Hematopoietic multipotent progenitor cell (in vitro differentiated cells): ENCODE data around the gene NAV2. TPM values are rescaled to one million over a fixed set of nuclear protein-coding genes. Genes with fewer than 3 reads are reported as not detected.

ENCODE experiments used
- DNase-seq, 3 donors: peaks; one replicate each; pipeline ENCODE4 v3.0.0-alpha.2; 2011 to 2015; ENCODE audit warnings: low read depth in 2 of 3, low spot score in 2 of 3
- total RNA-seq: library from RNA; depleted of rRNA; stranded (reverse); fragments of >200 nt; gene quantifications from one replicate; pipeline ENCODE4 v1.2.3, GENCODE V29; 2012

Gene NAV2, protein sequence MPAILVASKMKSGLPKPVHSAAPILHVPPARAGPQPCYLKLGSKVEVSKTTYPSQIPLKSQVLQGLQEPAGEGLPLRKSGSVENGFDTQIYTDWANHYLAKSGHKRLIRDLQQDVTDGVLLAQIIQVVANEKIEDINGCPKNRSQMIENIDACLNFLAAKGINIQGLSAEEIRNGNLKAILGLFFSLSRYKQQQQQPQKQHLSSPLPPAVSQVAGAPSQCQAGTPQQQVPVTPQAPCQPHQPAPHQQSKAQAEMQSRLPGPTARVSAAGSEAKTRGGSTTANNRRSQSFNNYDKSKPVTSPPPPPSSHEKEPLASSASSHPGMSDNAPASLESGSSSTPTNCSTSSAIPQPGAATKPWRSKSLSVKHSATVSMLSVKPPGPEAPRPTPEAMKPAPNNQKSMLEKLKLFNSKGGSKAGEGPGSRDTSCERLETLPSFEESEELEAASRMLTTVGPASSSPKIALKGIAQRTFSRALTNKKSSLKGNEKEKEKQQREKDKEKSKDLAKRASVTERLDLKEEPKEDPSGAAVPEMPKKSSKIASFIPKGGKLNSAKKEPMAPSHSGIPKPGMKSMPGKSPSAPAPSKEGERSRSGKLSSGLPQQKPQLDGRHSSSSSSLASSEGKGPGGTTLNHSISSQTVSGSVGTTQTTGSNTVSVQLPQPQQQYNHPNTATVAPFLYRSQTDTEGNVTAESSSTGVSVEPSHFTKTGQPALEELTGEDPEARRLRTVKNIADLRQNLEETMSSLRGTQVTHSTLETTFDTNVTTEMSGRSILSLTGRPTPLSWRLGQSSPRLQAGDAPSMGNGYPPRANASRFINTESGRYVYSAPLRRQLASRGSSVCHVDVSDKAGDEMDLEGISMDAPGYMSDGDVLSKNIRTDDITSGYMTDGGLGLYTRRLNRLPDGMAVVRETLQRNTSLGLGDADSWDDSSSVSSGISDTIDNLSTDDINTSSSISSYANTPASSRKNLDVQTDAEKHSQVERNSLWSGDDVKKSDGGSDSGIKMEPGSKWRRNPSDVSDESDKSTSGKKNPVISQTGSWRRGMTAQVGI (N-terminal part only)
- 0.27 TPM for total RNA-seq

DNA sequence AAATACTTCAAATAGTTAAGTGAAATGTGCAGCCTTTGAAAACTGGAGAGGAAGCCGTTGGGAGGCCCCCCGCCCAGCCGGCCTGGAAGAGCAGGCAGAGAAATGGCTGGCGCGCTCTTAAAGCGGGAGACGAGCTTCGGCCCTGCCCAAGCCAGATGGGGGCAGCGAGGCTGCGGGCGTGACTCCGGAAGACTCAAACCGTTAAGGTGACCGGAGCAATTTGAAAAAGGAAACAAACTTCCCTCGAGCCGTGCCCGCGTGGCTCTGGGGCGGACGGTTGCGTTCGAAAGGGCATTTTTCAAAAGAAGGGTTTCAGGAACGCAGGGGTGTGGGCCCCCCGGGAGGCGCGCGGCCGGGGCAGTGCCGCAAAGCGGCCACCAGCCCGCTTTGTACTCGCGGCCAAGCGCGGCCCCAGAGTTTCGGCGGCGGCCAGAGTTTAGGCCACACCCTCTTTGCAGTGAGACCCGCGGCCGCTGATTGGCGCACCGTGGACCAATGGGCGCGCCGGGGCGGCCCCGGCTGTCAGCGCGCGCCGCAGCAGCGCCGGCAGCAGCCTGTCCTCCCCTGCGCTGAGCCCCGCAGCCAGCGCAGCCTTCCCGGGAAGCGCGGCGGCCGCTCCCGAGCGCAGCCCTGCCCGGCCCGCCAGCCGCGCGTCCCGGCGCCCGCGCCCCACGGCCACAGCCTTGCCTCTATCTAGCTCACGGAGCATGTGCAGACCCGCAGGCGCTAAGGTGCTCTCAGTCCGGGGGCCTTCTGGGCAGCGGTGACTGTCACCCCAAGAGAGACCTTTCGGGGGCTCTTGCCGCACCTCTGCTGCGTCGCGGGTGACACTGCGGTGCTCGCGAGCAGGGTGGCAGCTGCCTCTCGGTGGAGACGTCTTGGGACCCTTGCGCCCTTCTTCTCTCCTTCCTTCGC, at the start of gene NAV2:
Gene NAV2, plus strand, starts transcription at position 557 of the 915 bp plus-strand sequence. CDS start 859 bp downstream, outside the sequence.
- DNase-seq, result peak; percentile 47 to 80 (median 79)

DNA sequence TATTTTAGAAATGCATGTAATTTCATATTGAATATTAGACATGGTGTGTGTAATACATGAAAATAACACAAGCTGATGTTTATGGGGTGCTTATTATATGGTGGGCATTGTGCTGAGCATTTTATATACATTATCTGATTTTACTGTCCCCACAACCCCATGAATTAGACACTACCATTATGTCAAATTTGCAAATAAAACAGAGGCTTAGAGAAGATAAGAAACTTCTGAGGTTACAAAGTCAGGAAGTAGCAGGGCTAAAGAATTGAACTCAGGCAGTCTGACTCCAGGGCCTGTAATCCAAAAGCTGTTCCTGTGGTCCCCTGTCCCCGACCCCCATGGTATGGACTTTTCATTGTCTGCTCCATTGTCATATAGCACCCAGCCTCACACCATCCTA, 49.4 kb upstream of the NAV2 start:
- DNase-seq, result no peak

DNA sequence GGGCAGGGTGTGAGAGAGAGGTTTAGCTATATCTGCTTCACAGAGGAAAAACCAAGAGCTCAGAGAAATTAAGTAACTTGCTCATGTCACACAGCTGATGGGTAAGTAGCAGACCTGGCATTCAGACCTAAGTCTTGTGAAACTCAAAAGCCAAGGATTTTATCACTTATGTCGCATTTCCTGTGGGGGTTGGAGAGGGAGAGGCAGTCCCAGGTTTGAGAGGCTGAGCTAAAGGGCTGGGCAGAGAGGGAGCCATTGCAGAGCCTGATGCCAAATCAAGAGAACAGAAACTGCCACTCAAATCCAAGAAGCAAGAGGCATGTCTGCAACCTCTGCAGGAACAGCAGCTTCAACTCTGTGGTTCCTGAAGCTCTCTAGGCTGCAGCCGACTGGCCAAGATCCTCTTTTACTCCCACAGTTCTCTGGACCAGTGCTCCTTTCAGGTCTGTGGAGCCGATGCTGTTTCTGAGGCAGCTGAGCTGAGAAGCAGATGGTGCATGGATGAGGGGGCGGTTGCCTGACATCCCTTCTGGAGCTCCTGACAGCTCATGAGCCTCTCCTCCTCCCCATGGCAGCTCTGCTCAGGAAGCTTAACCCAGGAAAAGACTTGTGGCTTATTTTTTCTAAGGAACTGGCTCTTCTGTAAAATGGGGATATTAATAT, 47.6 kb upstream of the NAV2 start:
- peak in 1 of 3 donors; percentile 10 for DNase-seq

DNA sequence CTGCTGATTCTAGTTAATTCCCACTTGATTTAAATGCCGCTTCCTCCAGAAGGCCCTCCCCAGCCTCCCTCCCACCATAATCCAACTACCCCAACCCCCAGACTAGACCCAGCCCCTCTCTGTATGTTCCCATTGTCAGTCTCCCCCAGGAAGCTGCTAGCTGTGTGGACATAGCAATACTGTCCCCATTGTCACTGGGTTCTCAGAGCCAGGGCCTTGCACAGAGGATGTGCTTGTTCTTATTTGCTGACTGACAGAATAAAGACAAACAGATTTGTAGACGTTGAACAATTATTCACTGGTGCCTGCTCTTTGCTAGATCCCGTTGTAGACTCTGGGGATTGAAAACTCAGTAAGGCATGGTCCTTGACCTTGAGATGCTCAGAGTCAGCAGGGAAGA, 45.7 kb upstream of the NAV2 start:
- no peak for DNase-seq

DNA sequence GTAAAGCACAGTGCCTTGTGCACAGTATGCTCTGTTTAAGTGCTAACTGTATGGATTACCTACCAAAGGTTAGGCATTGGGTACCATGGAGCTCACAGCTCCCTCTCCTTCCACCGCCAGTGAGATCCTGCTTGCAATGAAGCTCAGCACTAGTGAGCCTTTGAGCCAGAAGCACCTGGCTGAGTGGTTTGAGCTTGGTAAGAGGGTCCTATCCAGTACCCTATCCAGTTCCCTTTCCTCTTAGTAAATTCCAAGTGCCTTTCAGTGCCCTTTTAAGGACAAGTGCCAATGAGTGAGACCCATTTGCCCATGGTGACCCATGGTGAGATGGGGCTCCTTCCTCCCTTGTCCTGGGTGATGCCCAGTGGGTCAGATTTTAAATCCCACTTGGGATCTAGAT, 43.1 kb upstream of the NAV2 start:
- no peak for DNase-seq

DNA sequence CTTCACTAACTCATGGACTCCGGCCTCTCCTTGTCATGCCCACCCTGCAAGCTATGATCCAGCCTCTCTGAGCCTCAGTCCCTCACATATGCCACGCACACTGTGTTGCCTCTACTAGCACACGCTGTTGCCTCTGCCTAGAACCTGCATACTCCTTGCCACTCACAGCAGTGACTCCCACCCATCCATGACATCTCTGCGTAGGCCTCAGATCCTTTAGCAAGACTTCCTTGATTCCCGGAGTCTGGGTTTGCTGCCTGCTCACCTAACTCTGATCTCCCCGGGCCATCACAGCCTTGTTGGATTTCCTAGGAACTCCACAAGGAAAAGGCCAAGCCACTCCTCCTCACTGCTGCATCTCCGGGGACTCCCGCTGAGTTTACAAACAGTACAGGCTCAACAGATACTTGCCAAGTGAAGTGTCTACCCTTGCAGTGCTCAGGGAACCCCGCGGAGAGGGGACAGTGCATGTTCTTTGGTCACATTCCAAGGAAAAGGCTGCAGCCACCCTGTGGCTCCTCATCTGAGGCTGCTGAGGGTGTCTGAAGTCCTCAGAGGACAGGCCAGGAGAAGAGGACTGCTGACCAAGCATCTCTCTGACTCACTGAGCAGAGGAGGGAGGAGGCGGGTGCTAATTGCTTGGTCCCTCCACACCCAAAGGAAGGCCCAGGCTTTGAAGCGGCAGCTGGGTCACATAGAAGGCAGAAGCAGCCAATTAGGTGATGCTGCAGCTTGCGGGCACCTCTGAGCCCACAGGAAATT, 42.4 kb upstream of the NAV2 start:
- no peak for DNase-seq

DNA sequence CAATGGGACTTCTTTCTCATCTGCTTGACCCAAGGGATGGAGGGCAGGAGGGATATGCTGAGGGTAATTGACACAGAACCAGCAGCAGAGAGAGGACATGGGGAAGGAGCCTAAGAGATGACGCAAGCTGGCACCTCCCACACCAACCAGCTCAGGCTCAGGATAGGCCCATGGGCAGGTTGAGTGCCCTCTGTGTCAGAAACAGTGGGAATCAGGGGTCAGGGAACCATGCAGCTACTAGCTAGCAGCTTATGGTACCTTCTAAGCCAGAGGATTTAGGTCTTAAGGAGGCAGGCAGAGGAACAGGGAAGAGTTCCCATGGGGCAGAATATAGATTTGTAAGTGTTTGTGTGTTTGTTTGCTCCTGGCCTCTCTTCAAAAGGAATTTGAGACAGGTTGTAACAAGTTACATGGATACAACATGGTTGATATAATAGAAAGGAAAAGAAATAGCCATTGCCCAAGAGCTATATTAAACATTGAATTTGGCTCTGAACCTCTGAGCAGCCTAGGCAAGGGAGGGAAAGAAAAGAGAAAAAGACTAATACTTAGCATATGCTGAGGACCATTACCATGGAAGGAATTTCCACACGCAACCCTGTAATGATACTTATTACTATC, 39.9 kb upstream of the NAV2 start:
- DNase-seq, result no peak

DNA sequence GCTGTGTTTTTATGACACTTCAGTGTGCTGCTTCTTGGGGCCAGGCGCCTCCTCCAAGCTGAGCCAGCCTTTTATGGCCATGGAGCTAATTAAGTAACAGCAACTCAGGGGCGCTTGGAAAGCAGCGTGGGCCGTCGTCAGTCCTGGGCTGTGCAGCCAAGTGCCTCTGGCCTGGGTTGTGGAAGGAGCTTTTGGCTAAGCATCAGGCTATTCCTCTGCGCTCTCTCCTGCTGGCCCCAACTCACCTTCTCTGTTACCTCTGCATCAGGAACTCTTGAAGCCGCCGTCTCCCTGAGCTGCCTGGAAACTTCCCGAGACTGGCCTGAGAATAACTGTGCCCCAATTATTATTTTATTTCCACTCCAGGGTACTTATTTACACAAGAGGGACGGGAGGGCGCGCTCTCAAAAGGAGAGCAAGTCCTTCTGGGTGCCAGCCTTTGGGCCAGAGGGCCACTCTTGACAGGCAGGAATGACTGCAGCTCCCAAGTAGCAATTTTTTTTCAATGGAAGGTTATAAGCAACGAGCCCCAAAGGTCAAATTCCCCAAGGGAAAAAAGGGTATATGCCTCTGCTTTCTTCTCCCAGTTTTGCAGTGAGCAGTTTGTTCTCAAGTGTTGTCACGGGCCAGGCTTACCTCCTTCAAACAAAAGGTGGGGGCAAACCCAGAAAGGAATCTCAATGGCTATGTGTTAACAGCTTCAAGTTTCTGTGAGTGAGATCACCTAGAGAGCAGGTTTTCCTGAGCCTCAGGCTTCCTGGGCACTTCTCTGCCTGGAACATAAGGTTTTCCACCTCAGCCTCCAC, 38.5 kb upstream of the NAV2 start:
- DNase-seq, result no peak

DNA sequence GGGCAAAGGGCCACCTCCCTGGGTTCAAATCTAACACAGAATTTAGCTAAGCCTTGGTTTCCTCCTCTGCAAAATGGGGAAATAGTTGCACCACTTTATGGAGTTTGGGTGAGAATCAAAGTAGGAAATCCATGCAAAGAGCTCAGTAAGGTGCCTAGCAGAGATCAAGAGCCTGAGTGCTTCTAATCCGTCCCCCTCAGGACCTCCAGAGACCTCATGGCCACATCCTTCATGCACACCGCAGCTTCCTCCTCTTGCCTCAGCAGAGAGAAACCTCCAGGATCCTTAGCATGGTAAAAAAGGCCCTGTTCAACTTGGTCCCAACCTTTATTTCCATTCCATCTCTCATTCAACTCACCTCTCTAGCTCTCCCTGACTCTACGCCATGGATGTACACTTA, 37.8 kb upstream of the NAV2 start:
- DNase-seq, result peak in 2 of 3 donors; percentile 19 to 73

DNA sequence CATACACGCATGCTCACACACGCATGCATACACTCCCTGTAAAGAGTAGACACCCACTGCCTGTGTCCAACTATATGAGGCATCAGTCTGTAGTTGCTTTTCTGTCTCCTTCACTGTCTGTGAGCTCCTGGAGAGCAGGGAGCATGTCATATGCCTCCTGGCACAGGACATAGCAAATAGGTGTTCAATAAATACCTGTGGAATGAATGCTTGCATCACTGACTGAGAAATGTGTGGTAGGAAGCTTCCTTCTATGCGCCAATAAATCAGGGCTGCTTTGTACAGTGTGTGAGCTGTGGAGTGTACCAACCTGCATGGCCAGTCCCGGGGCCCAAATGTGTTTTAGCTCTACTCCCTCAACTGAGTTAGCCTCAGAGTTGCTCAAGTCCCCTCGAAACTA, 37.2 kb upstream of the NAV2 start:
- DNase-seq, result no peak

DNA sequence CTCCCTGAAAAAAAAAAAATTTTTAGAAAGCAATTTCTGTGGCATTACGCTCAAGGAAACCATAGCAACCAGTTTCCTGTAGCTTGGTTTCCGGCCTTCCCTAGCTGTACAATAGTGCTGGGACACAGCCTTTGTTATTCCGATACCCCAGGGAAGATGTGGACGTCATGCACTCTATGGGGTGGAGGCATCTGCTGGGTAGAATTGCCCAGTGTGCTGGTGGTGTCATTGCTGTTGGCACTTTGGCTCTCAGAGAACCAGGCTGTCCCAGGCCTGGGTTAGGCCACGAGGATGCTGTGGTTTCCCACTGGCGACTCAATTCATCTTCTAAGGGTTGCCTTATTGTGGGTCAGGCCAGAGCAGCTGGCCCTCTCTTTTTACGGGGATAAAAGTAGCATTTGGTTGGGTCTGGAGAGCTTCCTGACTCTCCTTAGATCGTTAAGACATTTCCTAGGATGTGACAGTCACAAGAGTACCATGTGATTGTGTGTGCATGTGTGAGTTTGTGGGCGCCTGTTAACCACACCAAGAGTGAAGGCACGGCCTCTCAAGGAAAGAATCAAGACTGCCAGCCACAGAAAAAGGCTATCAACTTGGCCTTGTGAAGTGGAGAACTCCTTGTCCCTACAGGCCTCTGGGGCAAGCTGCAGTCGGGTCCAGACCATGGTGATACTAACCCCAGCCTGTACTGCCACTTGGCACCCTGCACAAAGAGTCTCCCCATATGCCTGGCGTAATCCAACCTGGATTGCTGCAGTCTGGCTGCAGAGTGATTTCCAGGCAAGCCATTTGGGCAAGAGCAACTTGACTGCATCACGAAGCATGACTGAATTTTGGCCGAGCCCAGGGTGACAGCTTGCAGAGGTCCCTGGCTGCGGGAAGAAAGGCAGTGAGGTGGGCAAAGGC, 35.9 kb upstream of the NAV2 start:
- DNase-seq, result no peak

DNA sequence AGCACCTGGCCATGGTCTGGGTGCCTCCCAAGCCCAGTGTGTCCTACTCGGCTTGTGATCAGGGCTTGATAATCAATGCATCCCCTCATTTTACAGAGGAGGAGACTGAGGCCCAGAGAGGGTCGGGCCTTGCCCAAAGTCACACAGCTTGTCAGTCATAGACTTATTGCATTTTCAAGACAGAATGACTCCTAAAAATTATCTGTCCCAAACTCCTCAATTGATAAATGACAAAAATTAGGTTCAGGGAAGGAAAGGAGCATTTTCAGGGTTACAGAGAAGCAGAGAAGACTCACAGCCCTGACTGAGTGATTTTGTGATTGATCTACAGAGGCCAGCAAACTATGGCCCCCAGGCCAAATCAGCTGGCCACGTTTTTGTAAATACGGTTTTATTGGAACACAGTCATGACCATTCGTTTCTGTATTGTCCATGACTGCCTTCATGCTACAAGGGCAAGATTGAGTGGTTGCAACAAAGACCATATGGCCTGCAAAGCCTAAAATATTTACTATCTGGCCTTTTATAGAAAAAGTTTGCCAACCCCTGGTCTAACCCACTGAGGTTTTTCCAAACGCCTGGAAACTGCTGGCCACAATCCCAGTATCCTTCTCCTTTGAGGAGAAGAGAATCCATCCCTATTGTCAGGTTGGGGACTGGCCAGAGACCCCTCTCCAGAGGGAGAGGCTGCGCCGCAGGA, 35.1 kb upstream of the NAV2 start:
- no peak for DNase-seq

DNA sequence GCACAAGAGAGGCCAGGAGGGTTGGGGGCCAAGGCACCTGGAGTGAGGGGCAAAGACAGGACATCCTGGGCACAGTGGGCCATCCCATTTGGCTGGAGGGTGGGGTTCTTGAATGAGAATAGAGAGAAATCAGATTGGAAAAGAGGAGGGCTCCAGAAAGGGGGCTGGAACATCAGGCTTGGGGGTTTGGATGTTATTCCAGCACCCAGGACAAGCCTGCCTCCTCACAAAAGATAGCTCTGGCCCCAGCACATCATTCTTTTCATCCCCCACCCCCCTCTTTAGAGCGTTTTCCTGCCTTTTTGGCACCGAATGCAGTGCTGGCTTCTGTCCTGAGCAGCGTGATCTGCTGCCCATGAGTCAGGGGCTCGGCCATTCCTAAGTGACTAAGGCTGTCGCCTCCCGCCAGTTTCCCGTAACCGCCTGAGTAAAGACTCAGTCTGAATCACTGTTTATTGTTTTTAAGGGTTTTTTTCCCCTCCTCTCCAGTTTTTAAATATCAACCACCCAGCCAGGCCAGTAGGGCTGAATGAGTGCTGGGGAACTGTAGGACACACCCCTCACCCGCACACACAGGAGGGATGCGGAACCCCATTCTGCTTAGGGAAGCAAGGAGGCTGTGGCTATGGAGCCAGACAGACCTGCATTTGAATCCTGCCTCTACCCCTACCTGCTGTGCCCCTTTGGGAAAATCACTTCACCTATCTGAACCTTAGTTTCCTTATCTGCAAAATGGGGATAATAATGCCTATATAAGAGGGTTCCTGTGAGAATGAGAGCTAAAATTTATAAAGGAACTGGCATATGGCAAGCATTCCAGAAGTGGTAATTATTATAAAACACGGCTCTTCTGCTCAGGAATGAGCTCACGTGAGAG, 32.4 kb upstream of the NAV2 start:
- DNase-seq, result no peak

DNA sequence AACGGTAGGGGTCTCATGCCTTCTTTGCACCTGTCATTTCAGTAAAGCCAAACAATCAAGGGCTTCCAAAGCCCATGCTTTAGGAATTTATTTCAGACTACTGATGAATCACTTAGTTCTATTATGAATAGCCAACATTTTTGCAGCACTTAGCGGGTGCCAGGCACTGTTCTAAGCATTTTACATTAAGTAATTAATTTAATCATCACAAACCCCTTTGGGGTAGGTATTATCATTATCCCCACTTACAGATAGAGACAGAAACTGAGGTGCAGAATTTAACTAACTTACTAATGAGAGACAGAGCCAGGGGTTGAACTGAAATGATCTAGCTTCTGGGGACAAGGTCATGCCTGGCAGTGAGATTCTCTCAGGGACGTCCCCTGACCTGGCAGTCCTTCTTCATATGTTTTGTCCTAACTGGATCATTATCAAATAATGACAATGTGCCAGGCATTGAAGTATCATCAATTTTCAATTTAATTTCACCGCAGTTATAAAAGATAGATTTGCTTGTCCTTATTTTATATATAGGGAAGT, 31.7 kb upstream of the NAV2 start:
- no peak for DNase-seq
